DMS 273 (cell line): ENCODE results near the gene THAP5.

Experiments
- DNase-seq: peaks from one replicate; lab custom pipeline; 2025; ENCODE audit not compliant: unreplicated experiment; lab: John Stamatoyannopoulos, UW

Gene THAP5

DNA sequence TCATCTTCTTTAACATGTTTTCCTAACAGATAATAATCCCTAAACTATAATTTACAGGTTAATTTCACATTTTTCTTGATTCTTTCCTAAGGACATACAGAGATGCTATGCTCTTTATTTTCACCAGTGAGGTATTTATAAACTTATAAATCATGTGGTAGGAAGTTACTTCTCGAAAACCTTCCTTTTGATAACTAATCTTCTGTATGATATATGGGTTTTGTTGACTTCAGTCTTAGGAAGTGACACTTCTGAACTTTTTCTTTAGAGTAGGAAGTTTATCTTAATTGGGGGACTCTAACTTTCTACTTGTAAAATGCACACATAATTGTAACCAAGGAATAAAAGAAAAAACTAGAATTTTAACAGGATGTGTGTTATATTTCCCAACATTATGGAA is 33.8 kb downstream of the THAP5 start:
- DNase-seq: no peak

DNA sequence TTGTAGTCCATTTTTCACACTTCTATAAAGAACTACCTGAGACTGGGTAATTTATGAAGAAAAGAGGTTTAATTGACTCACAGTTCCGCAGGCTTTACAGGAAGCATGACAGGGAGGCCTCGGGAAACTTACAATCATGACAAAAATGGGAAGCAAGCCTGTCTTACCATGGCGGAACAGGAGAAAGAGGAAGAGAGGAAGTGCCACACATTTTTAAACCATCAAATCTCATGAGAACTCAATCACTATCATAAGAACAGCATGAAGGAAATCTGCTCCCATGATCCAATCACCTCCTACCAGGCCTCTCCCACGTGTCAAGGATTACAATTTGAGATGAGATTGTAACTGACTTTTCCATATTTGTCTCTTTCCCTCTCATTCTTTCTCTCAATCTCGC is 34.2 kb downstream of the THAP5 start:
- DNase-seq: no peak

- DNase-seq: no peak
Observed at GRCh38 chr7:108533712-108534111, 35.8 kb downstream of the THAP5 start.

GRCh38 chr7:108529341-108529740 is 40.2 kb downstream of the THAP5 start:
- peak; percentile 27 for DNase-seq

GRCh38 chr7:108528183-108528712 is 41.3 kb downstream of the THAP5 start:
- no peak for DNase-seq

DNA sequence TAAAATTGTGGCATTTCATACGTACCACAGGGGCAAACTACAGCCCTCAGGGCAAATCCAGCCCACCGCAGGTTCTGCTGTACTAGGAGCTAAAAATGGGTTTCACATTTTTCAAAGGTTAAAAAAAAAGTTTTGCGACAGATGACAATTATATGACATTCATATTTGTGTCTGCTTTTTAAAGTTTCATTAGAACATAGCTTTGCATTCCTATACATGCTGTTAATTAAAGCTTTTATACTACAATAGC is 42.8 kb downstream of the THAP5 start:
- no peak for DNase-seq

DNA sequence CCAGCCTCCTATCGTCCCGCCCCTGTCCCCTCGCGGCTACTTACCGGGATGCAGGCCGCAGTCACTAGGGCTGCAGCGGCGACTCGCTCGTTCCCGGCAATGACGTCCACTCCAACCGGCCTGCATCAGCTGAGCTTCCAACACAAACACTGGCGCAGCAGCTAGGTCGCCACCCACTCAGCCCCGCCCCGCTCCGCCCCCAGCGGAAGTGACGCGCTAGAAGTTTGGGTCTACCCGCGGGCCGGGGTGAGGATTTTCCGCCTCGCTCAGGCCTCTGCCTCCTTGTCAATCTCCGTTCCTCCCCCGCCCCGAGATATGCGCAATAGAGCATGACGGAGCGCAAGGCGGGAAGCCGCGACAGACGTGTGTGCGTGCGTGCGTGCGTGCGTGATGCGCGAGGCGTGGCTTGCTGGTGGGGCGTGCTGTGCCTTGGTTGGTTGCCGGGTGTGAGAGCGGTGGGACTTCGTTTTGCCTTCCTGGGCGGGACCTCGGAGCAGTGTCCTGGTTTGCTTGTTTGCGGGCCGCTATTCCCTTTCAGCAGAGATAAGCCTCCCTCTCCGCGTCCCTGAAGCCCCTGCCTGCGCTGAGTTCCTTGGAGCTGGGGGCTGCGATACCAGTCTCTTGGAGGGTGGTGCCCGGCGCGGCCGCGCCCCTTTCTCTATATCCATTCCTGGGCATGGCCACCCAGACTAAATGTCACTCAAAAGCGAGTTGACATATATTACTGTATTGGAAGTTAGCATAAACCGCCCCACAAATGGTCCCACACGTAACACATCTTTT is 43.3 kb downstream of the THAP5 start, which contains the start of gene PNPLA8:
PNPLA8 (minus strand) TSS at position 151 of the 783 bp plus-strand sequence. CDS start 10,644 bp downstream, outside the sequence.
- DNase-seq: peak; percentile 100

- DNase-seq: peak; percentile 98
Observed at GRCh38 chr7:108525327-108525984, 44.0 kb downstream of the THAP5 start.

GRCh38 chr7:108522780-108523179 is 46.7 kb downstream of the THAP5 start:
- DNase-seq: no peak

DNA sequence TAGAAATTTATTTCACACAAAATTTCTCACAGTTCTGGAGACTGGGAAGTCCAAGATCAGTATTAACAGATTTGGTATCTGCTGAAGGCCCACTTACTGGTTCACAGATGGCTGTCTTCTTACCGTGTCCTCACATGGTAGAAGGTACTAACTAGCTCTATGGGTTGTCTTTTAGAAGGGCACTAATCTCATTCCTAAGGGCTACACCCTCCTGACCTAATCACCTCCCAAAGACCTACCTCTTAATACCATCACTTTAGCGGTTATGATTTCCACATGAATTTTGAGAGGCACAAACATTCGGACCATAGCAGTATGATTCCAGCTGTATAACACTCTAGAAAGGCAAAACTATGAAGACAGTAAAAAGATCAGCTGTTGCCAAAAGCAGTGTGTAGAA is 51.6 kb downstream of the THAP5 start:
- DNase-seq: no peak

DNA sequence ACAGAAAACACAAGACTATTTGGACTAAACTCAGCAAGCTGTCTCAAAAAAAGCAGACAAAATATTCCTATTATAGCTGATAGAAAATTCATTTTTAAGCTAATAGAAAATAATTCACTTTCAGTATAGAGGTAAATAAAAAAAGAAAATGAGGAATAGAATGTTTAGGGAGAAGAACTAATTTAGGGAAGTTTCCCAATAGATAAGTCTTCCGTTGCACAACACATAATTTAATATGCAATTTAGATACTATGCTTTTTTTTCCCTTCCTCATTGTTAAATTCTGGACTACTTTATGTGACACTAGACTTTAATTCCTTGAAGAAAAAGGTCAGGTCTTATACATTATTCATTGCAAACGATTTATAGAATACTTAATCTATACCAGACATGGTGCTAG is 53.9 kb downstream of the THAP5 start:
- DNase-seq: no peak

DNA sequence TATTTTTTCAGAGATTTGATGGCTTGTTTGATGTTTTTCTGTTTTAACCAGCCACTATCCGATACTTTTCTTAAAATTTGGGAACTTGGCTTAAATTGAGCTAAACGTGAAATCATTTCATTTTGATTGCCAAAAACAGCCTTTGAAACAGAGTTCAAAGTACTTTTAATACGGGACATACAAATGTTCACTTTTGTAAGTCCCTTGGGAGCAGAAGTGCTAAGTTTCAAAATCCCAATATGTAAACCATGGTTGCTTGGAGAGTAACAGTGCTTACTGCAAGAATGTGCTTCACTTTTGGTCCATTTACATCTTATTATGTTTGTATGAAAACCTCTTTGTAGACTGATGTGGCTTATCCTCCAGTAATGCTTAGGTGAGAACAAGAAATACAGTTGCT is 54.5 kb downstream of the THAP5 start:
- no peak for DNase-seq
